DND-41 (cell line): ENCODE data around the gene R3HDM4.

Source experiments
- CTCF ChIP-seq: IDR thresholded peaks from 2 replicates; pipeline ENCODE4 v1.5.1; 2012; ENCODE audit warnings: borderline replicate concordance, low read length, moderate library complexity, mild to moderate bottlenecking; ENCODE audit not compliant: poor library complexity, severe bottlenecking; ENCODE audit errors: extremely low read depth
- EZH2 ChIP-seq: IDR thresholded peaks from 3 replicates; pipeline ENCODE4 v1.6.1; 2012; ENCODE audit warnings: borderline replicate concordance, low read depth, mild to moderate bottlenecking, moderate library complexity, low read length, inconsistent platforms; ENCODE audit not compliant: severe bottlenecking

- no peak for TF ChIP-seq CTCF
- TF ChIP-seq EZH2 = no peak
These were observed 31.7 kb upstream of the R3HDM4 start for GRCh38 chr19:944663-945241.
